ENCODE data around the gene CASP5.

Gene CASP5

GRCh38 chr11:104967534-104968354, 55.2 kb downstream of the CASP5 start:
- DNase-seq (ENCODE audit: low spot score) = peak; percentile 24

DNA sequence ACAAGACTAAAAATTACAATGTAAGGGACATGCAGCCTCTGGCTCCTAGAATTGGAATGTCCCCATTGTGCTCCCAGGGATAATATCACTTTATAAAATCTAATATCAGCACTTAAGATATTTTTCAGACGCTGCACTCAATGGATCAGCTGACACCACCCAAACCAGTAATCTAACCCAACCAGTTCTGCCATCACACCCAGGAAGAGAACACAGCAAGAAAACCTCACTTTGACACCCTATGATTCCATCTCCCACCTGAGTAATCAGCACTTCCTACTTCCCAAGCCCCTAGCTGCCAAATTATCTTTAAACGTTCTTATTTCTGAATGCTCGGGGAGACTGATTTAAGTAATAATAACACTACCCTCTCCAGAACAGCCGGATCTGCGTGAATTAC, 57.2 kb downstream of the CASP5 start:
- DNase-seq (ENCODE audit: low spot score) = no peak

DNA sequence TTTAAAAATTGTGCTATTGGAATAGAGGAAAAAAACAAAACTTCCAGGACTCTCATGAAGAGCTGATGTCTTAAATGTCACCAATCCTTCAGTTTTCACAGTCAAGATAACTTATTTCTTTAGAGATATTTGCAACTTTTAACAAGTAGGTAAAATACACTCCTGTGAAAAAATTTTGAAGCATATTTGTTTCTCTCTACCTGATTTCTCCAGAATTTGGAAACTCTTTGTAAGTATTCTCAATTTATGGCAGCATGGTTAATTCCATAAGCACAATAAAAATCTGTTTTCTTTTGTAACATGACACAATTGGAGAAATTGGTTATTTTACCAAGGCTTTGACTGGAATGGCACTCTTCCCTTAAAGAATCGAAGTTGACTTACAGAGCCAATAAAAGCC, 58.7 kb downstream of the CASP5 start:
- DNase-seq (ENCODE audit: low spot score) = no peak

DNA sequence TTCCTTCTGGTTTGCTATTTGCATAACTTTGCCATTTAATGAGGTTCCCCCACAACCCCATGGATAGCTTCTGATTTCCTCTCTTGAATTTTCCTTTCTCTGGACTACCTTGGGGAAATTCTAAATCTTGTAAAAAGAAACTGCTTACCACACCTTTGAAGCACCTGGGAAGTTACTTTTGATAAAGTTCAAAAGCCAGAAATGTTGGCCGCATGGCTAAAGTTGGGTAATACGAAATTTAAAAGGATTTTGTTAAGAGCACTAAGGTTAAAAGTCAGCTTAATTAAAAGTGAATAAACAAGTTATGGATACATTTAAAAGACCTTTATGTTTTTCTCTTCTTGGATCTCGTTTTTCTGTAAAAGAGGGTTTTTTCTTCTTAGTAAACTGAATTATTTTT, 60.1 kb downstream of the CASP5 start:
- DNase-seq (ENCODE audit: low spot score) = no peak

DNA sequence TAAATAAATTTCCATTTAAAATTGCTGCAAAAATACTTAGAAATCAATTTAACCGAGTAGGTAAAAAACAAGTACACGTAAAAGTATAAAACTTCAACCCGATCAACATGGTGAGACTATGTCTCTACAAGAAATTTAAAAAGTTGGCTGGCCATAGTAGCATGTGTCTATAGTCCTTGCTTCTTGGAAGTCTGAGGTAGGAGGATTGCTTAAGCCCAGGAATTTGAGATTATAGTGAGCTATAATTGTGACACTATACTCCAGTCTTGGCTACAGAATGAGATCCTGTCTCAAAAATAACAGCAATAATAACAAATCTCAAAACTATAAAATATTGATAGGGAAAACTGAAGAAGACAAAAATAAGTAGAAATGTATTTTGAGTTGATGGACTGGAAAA, 65.7 kb downstream of the CASP5 start:
- DNase-seq (ENCODE audit: low spot score) = no peak

DNA sequence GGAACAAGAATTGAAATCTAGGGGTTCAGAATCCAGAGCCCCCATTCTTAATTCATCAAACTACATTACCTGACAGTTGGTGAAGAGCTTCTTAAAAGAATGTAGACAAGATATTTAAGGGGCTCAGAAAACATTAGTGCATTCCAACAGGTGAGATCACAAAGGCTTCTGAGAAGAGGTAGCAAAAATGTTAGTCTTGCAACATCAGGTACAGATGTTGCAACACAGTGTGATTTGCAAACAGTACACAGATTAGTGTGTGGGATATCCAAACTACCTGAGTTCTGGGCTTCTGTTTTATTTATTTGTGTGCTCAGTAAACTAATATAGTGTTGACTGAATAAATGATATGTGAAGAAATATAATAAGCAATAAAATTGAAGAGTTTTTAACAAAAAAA, 66.4 kb downstream of the CASP5 start:
- DNase-seq (ENCODE audit: low spot score) = no peak

- DNase-seq (ENCODE audit: low spot score) = peak; percentile 60
Measured at GRCh38 chr11:104946907-104947306, 76.1 kb downstream of the CASP5 start.
